NB4 (cell line): ENCODE results near the gene CKAP5.

Experiments used
- TF ChIP-seq, protein P1 (sequence below): IDR thresholded peaks from one replicate; pipeline ENCODE4 v1.5.1; 2012; ENCODE audit warnings: low read depth, low read length
- TF ChIP-seq, protein P2 (sequence below): IDR thresholded peaks from 2 replicates; pipeline ENCODE4 v1.6.1; 2011; ENCODE audit warnings: low read depth, low read length

DNA sequence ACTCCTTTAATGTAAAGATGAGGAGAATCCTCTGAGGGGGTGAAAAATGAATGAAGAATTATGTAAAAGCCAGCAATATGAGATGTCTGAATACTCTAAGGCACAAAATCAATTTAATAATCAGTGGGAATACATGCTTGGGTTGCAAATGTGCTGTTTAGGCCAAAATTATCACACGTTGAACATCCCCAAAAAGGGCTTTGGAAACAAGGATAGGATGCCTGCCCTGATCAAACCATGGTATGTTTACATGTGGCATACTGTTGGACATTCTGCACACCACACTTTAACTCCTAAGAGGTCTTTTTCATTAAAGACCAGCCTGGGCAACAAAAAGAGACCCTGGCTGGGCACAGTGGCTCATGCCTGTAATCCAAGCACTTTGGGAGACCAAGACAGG lies 100.8 kb downstream of the CKAP5 start:
- TF ChIP-seq, protein P1, sequence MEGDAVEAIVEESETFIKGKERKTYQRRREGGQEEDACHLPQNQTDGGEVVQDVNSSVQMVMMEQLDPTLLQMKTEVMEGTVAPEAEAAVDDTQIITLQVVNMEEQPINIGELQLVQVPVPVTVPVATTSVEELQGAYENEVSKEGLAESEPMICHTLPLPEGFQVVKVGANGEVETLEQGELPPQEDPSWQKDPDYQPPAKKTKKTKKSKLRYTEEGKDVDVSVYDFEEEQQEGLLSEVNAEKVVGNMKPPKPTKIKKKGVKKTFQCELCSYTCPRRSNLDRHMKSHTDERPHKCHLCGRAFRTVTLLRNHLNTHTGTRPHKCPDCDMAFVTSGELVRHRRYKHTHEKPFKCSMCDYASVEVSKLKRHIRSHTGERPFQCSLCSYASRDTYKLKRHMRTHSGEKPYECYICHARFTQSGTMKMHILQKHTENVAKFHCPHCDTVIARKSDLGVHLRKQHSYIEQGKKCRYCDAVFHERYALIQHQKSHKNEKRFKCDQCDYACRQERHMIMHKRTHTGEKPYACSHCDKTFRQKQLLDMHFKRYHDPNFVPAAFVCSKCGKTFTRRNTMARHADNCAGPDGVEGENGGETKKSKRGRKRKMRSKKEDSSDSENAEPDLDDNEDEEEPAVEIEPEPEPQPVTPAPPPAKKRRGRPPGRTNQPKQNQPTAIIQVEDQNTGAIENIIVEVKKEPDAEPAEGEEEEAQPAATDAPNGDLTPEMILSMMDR, result no peak
- TF ChIP-seq, protein P2, sequence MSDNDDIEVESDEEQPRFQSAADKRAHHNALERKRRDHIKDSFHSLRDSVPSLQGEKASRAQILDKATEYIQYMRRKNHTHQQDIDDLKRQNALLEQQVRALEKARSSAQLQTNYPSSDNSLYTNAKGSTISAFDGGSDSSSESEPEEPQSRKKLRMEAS, result no peak
